Measurements from ENCODE around the gene RAB7B.
"Not testable (repeated sequence)": the region's sequence is repeated elsewhere in the genome, so short reads cannot be mapped to it uniquely, and the experiment has no call there.

RAB7B gene

GRCh38 chr1:205996641-205997040 lies 6.6 kb downstream of the RAB7B start:
- DNase-seq (ENCODE audit: low read depth) = not testable (repeated sequence)

GRCh38 chr1:205994346-205994745 lies 8.8 kb downstream of the RAB7B start:
- DNase-seq (ENCODE audit: low read depth) = no peak

- no peak for DNase-seq (ENCODE audit: low read depth)
Observed at GRCh38 chr1:205993068-205993467, 10.1 kb downstream of the RAB7B start.

- no peak for DNase-seq (ENCODE audit: low read depth)
Observed at GRCh38 chr1:205992218-205992882, 10.8 kb downstream of the RAB7B start.

- DNase-seq (ENCODE audit: low read depth) = no peak
Observed at GRCh38 chr1:205991237-205991636, 12.0 kb downstream of the RAB7B start.

- DNase-seq (ENCODE audit: low read depth) = no peak
Observed at GRCh38 chr1:205990226-205990625, 13.0 kb downstream of the RAB7B start.

GRCh38 chr1:205989786-205990185 lies 13.4 kb downstream of the RAB7B start:
- DNase-seq (ENCODE audit: low read depth) = no peak

- DNase-seq (ENCODE audit: low read depth) = no peak
Observed at GRCh38 chr1:205988585-205988995, 14.6 kb downstream of the RAB7B start.

- DNase-seq (ENCODE audit: low read depth) = no peak
Observed at GRCh38 chr1:205986861-205987260, 16.3 kb downstream of the RAB7B start.

GRCh38 chr1:205986292-205986691 lies 16.9 kb downstream of the RAB7B start:
- DNase-seq (ENCODE audit: low read depth) = no peak

GRCh38 chr1:205985330-205986005 lies 17.7 kb downstream of the RAB7B start:
- no peak for DNase-seq (ENCODE audit: low read depth)

- no peak for DNase-seq (ENCODE audit: low read depth)
Observed at GRCh38 chr1:205983925-205984725, 19.1 kb downstream of the RAB7B start.

GRCh38 chr1:205981257-205981656 lies 21.9 kb downstream of the RAB7B start:
- no peak for DNase-seq (ENCODE audit: low read depth)

- no peak for DNase-seq (ENCODE audit: low read depth)
Observed at GRCh38 chr1:205980237-205980870, 22.8 kb downstream of the RAB7B start.

GRCh38 chr1:205979301-205979700 lies 23.9 kb downstream of the RAB7B start:
- no peak for DNase-seq (ENCODE audit: low read depth)

GRCh38 chr1:205978676-205979075 lies 24.5 kb downstream of the RAB7B start:
- no peak for DNase-seq (ENCODE audit: low read depth)

GRCh38 chr1:205977402-205978014 lies 25.7 kb downstream of the RAB7B start:
- peak; percentile 56 for DNase-seq (ENCODE audit: low read depth)

- DNase-seq (ENCODE audit: low read depth) = no peak
Observed at GRCh38 chr1:205976708-205977401, 26.3 kb downstream of the RAB7B start.

GRCh38 chr1:205976036-205976435 lies 27.2 kb downstream of the RAB7B start:
- DNase-seq (ENCODE audit: low read depth) = no peak

- DNase-seq (ENCODE audit: low read depth) = no peak
Observed at GRCh38 chr1:205975387-205975998, 27.7 kb downstream of the RAB7B start.

GRCh38 chr1:205974712-205975111 lies 28.5 kb downstream of the RAB7B start:
- DNase-seq (ENCODE audit: low read depth) = no peak

All from HS-5 (cell line).